HG03575 (cell line): ENCODE data around the gene CRYBB1.

Experiments used
- ATAC-seq: cut with Tn5 transposase; IDR thresholded peaks from one replicate; pipeline ENCODE4 v1.9.1; 2021; ENCODE audit not compliant: unreplicated experiment, insufficient number of reproducible peaks, low FRiP score; ENCODE audit errors: extremely low read depth

Gene CRYBB1

DNA sequence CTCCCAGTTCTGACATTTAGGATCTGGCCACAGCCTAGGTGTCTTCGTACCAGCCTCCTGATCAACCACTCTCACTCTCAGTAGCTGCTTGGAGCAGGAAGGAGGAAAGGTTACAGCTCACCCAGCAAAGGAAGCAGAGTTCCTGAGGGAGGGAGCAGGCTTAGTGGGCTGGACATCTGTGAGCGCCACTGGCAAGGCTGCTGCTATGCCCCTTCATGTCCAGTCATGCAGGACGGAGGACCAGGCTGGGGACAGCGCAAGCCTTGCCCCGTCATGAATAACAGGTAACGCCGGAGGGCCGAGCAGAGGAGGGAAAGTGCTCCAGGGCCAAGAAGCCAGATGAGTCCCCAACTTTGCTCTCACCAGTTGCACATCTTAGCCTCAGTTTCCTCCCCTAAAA lies 53.6 kb downstream of the CRYBB1 start:
- no peak for ATAC-seq

- ATAC-seq, result no peak
These were observed 54.8 kb downstream of the CRYBB1 start for GRCh38 chr22:26563022-26563421.

DNA sequence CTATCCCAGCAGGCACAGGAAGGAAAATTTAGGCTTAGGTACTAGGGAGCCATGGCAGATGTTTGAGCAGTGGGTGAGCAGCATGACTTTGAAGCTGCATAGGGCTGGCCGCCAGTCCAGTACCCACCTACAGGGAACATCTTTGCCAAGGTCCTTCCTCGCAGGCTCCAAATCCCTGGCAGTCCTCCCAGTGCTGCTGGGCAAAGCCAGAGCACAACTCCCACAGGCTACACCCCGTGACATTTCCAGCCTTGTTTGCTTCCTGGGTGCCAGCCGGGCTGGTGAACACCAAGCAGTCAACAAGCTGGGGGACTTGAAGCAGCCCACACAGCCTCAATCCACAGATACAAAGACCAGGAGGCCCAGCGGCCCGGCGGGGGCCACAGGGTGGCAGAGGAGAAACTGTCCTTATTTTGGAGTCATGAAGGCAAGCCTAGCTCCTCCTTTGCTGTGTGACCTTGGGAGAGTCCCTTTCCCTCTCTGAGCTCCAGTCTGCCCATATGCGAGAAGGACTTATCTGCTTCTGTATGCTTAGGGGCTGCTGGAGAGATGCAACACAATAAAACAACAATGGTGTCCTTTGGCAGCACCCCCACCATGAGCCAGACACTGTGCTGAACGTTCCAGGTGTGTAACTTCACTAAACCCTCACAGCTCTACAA lies 55.9 kb downstream of the CRYBB1 start:
- ATAC-seq, result no peak

DNA sequence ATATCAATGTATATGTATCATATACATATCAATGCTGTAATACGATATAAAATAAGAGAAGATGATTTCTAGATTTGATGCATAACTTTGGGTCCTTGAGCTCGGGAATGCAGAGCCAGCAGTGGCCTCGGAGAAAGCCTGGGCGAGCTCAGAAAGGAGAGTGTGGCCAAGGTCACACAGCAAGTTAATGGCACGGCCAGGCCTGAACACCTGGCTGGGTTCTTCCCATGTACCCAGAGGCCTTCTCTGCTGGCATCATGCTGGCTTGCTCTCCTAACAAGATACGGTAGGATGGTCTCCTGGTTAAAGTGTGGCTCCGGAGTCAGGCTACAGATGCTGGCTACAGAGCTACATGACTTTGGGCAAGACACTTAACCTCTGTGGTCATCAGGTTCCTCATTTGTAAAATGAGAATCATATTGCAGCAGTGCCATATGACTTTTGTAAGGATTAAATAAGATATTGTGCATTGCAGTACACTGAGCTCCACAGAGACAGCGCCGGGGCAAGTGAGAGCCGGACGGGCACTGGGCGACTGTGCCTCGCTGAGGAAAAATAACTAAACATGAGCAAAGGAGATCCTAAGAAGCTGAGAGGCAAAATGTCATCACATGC lies 57.8 kb downstream of the CRYBB1 start:
- no peak for ATAC-seq

- ATAC-seq, result no peak
These were observed 59.5 kb downstream of the CRYBB1 start for GRCh38 chr22:26558248-26558895.

- no peak for ATAC-seq
These were observed 60.9 kb downstream of the CRYBB1 start for GRCh38 chr22:26556904-26557303.

DNA sequence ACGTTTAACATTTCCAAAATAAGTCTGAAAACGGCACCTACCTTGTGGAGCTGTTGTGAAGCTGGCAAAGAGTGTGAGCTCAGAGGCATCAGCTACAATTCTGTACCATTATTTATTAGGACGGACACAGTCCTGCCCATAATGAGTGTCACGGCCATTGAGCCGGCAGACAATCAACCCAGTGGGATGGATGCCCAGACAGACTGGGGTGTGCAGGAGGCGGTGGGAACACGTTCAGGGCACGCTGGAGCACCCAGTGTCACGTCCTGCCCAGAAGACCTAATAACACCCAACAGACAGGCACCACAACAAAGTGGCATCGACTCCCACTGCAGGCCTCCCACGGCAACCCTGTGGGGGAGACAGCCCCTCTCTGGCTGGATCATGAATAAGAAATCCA lies 62.3 kb downstream of the CRYBB1 start:
- ATAC-seq, result no peak

- no peak for ATAC-seq
These were observed 62.9 kb downstream of the CRYBB1 start for GRCh38 chr22:26554956-26555355.

DNA sequence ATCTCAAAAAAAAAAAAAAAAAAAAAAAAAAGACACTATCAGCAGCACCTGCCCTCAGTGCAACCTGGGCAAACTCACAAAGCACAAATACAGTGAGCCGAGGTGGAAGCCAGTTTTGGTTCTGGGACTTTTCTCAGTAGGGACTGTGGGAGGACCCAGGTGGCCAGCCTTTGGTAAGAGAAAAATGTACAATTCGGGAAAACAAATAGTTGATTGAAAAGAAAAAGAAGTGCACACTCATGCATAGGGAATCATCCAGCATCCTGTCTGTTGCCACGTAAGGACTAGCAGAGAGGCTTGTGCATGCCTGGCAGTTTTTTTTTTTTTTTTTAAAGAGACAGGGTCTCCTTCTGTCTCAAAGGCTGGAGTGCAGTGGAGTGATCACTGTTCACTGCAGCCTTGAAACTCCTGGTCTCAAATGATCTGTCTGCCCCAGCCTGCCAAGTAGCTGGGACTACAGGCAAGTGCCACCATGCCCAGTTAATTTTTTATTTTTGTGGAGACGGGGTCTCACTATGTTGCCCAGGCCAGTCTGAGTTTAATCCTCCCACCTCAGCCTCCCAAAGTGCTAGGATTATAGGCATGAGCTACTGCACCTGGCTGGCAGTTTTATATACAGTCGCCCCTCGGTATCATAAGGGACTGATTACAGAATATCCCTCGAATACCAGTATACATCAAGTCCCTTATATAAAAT lies 64.6 kb downstream of the CRYBB1 start:
- no peak for ATAC-seq

GRCh38 chr22:26552466-26552865 lies 65.4 kb downstream of the CRYBB1 start:
- ATAC-seq, result no peak

DNA sequence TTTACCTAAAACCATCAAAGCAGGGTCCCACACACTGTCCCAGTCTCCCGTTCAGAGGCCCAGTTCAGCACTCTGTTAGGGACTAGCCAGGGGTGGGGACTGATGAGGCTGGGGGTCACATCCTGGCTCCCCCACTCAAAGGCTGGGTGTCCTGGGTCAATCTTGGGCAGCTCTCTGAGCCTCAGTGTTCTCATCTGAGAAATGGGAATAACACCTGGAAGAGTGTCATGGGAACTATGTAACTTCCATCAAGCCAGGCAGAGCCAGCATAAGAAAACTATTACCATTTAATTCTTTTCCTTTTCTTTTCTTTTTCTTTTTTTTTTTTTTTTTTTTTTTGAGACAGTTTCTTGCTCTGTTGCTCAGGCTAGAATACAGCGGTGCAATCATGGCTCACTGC lies 66.3 kb downstream of the CRYBB1 start:
- no peak for ATAC-seq

- no peak for ATAC-seq
These were observed 67.3 kb downstream of the CRYBB1 start for GRCh38 chr22:26550498-26551033.

GRCh38 chr22:26549902-26550497 lies 67.8 kb downstream of the CRYBB1 start:
- no peak for ATAC-seq
